ENCODE data around the gene COX19.

DNA sequence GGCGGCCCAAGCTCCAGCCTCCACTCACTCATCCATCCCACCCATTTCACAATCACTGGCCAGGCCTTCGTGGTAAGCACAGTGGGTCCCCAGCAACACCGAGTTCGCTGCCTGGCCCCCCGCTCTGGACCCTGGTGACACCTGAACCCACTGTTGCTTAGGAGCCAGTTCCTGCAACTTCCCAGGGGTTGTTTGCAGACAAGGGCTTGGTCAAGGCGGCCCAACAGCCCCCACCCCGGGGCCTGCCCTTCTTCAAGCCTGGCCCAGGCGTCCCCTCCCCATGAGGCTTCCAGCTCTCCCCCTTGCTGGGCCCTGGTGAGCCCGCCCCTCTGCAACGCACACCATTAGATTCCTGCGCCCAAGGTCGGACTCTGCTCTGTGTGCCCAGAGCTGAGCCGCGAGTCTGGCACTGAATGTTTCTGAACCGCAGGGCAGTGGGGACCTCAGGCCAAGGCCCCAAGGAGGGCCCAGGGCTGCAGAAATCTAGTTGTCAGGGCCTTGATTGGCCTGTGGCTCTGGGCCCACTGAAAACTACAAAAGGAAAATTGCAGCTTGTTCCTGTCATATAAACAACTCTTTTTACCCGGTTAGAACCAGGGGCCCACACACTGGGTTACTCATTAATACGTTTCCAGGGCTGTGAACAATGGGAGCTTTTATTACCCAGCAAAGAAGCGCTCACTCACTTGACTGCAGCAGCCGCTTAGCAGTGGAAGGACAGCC is 2.1 kb upstream of the COX19 start:
- TF ChIP-seq POLR2A (IDR thresholded peaks at IDR 0.05) = no peak
- TF ChIP-seq, protein P1, sequence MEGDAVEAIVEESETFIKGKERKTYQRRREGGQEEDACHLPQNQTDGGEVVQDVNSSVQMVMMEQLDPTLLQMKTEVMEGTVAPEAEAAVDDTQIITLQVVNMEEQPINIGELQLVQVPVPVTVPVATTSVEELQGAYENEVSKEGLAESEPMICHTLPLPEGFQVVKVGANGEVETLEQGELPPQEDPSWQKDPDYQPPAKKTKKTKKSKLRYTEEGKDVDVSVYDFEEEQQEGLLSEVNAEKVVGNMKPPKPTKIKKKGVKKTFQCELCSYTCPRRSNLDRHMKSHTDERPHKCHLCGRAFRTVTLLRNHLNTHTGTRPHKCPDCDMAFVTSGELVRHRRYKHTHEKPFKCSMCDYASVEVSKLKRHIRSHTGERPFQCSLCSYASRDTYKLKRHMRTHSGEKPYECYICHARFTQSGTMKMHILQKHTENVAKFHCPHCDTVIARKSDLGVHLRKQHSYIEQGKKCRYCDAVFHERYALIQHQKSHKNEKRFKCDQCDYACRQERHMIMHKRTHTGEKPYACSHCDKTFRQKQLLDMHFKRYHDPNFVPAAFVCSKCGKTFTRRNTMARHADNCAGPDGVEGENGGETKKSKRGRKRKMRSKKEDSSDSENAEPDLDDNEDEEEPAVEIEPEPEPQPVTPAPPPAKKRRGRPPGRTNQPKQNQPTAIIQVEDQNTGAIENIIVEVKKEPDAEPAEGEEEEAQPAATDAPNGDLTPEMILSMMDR (IDR thresholded peaks at IDR 0.05) = no peak

Measured in uterus (tissue), 2 donors.